IPS-20b (cell line): ENCODE data around the gene RIC3.

Experiments
- H3K27ac ChIP-seq: one replicate; pipeline ENCODE4 v1.5.1; 2013; ENCODE audit warnings: low read length
- H3K27me3 ChIP-seq: 2 replicates; pipeline ENCODE4 v1.6.1; 2013; ENCODE audit warnings: mild to moderate bottlenecking, low read length, inconsistent platforms; ENCODE audit not compliant: insufficient read depth
- H3K36me3 ChIP-seq: 2 replicates; pipeline ENCODE4 v1.6.1; 2013; ENCODE audit warnings: low read depth, mild to moderate bottlenecking, inconsistent platforms, low read length, moderate library complexity; ENCODE audit not compliant: insufficient read depth
- H3K4me1 ChIP-seq: 2 replicates; pipeline ENCODE4 v1.6.1; 2013; ENCODE audit warnings: mild to moderate bottlenecking, control low read depth, inconsistent platforms, low read length, moderate library complexity; ENCODE audit not compliant: insufficient read depth
- H3K4me3 ChIP-seq: 2 replicates; pipeline ENCODE4 v1.5.1; 2013; ENCODE audit warnings: mild to moderate bottlenecking, low read length, inconsistent platforms
- H3K9ac ChIP-seq: 2 replicates; pipeline ENCODE4 v1.6.1; 2013; ENCODE audit warnings: low read depth, mild to moderate bottlenecking, inconsistent platforms, low read length, moderate library complexity
- H3K9me3 ChIP-seq: 2 replicates; pipeline ENCODE4 v1.6.1; 2013; ENCODE audit warnings: mild to moderate bottlenecking, low read depth, low read length, inconsistent platforms; ENCODE audit not compliant: insufficient read depth

Gene RIC3

DNA sequence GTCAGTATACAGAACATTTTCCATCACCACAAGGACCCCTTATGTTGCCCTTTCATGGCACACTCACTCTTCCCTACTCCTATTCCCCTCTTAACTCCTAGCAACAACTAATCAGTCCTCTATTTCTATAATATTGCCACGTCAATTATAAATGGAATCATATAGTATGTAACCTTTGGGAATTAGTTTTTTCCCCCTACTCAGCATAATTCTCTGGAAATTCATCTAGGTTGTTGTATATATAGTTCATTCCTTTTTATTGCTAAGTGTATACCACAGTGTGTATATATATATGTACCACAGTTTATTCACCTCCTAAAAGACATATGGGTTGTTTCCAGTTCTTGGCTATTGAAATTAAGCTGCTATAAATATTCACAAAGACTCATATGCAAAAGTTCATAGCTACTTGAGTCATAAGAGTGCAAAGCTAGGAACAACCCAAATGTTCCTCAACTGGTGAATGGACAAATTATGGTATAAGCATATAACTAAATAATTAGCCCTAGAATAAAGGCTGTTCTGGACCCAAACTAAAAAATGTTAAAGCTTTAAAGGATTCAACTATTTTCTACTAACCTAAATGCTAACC, 46.6 kb downstream of the RIC3 start:
- Histone ChIP-seq H3K27ac (no peak overlapping the region), H3K9ac (no peak overlapping the region), H3K27me3 (no peaks in the 10 kb centered on the region), H3K9me3 (no peaks in the 10 kb centered on the region), H3K4me1 (no peaks in the 10 kb centered on the region), H3K36me3 (no peaks in the 10 kb centered on the region), H3K4me3 (no peak overlapping the region)

DNA sequence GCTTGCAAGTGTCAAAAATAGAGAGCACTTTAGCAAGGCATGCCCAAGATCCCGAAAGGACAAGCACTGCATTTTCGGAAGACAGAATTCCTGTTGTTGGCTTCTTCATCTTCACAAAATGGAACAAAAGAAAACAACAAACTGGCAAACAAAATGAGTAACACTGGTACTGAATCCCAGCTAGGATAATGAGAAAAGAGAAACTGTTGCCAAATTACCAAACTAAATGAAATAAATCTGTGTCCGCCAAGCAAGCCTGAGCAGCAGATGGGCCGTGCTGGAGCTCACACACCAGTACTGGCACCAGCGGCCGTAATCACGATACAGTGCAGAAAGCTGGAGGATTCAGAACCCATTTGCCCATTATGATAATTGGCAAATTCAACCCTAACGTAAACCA, 57.2 kb downstream of the RIC3 start:
- H3K9ac ChIP-seq = no peak overlapping the region
- no peak overlapping the region for H3K4me3 ChIP-seq
- H3K4me1 ChIP-seq = no peaks in the 10 kb centered on the region
- H3K27me3 ChIP-seq = no peaks in the 10 kb centered on the region
- H3K36me3 ChIP-seq = peaks cover 37% of the 10 kb centered on the region
- H3K27ac ChIP-seq = no peak overlapping the region
- no peaks in the 10 kb centered on the region for H3K9me3 ChIP-seq

DNA sequence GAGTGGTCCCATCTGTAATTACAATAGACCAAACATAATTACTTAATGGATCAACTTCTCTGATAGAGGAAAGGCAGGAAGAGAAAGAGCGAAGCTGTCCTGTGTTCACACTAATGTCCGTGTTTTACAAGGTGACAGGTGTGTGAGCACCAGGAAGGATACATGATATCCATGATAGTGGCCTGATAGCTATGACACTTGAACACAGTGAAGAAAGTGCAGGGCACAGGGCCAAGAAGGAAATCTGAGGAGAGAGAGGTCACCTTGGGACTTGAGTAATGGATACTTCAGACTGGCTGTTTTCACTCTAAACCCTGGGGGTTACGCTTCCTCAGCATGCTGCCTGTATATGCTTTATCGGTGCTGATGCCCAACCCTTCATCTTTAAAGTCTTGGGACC, 58.4 kb downstream of the RIC3 start:
- Histone ChIP-seq H3K4me3 (no peak overlapping the region), H3K4me1 (no peaks in the 10 kb centered on the region), H3K9ac (no peak overlapping the region), H3K27me3 (no peaks in the 10 kb centered on the region), H3K36me3 (peaks cover 49% of the 10 kb centered on the region), H3K27ac (no peak overlapping the region), H3K9me3 (no peaks in the 10 kb centered on the region)

DNA sequence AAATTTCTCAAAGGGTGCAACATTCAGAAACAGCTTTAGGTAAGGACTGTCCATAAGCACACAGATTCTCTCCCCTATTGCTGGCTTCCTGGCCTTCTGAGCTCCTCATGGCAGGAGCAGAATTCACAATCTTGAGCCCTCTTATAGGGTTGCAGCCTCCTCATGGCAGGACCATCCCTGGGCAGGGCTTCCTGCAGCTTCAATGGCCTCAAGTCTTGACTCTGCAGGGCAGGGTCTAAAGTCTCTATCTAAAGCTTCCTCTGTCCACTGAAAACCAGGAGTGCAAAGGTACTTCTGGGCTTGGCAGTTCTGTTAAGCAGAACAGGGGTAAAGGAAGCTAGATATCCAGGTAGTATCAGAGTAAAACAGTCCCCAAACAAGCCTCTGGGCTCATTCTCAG, 59.1 kb downstream of the RIC3 start:
- H3K9me3 ChIP-seq = no peaks in the 10 kb centered on the region
- peaks cover 57% of the 10 kb centered on the region for H3K36me3 ChIP-seq
- no peaks in the 10 kb centered on the region for H3K4me1 ChIP-seq
- no peak overlapping the region for H3K4me3 ChIP-seq
- H3K27ac ChIP-seq = no peak overlapping the region
- no peak overlapping the region for H3K9ac ChIP-seq
- H3K27me3 ChIP-seq = no peaks in the 10 kb centered on the region

DNA sequence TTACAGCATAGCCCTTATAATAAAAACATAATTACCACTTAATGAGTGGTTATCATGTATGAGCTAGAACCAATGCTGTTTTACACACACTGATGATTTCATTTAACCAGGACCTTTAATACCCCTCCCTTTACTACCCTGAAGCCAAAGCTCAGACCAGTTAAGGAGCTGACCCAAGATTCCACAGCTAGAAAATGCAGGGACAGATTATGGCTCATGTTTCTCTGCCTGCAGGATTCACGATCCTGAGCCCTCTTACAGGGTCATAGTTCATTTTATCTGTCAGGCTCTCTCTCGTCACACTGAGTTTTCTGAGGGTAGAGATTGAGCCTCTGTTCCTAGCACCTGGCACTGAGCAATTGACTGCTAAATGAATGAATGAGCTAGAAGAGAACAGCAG, 60.4 kb downstream of the RIC3 start:
- Histone ChIP-seq H3K9me3 (no peaks in the 10 kb centered on the region), H3K36me3 (peaks cover 68% of the 10 kb centered on the region), H3K9ac (no peak overlapping the region), H3K4me1 (no peaks in the 10 kb centered on the region), H3K27ac (no peak overlapping the region), H3K27me3 (no peaks in the 10 kb centered on the region), H3K4me3 (no peak overlapping the region)

DNA sequence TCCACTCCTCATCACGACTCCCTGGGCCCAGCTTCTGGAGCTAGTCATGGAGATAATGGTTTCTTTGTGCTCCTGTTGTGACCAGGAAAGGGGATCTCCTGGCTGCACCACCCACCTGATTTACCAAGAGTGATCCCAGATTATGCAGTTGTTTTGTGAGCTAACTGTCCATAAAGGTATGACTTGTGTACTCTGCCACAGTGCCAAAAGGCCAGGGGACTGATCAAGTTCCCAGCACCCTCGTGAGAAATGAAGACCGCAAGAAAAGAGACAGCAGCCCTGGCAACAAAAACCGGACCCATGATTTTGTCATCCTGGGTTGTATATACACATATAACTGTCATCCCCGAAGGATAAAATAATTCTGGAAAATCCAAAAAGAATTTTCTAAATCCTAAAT, 61.2 kb downstream of the RIC3 start:
- Histone ChIP-seq H3K27me3 (no peaks in the 10 kb centered on the region), H3K4me1 (no peaks in the 10 kb centered on the region), H3K9ac (no peak overlapping the region), H3K4me3 (no peak overlapping the region), H3K9me3 (no peaks in the 10 kb centered on the region), H3K27ac (no peak overlapping the region), H3K36me3 (peaks cover 73% of the 10 kb centered on the region)

DNA sequence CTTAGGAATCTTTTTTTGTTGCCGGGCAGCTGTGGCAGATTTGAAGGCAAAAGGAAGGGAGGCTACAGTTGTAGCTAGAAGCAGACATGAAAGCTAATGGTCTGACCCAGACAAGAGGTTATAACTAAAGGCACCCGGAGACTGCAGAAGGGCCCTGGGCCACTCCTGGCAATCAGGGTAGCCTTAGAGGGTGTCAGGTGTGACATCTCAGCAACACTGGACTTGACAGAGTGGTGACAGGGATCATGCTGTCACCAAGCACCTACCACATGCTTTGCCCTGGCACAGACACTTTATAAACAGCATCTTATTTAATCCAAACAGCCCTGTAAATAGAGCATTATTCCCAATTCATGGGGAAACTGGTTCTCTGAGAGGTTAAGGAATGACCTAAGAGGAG, 62.1 kb downstream of the RIC3 start:
- no peak overlapping the region for H3K4me3 ChIP-seq
- no peaks in the 10 kb centered on the region for H3K4me1 ChIP-seq
- H3K9me3 ChIP-seq = no peaks in the 10 kb centered on the region
- H3K9ac ChIP-seq = no peak overlapping the region
- H3K27ac ChIP-seq = no peak overlapping the region
- peaks cover 83% of the 10 kb centered on the region for H3K36me3 ChIP-seq
- H3K27me3 ChIP-seq = no peaks in the 10 kb centered on the region

DNA sequence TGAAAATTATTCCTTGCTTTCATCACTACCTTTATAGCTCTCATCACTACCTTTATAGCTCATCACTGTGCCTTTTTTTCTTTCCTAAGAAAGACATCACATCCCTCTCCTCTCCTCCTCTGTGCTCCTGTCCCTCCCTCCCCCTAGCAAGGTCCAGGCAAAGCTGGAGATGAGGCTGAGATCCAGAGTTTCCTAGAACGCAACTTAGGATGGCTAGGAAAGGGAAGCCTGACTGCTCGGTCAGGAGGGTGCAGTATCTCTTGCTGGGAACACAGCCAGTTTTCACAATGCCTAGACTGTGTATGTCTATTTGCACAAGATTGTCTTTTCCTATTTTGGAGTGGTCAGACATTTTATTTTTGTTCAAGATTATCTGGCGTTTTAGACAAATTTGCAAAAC, 63.2 kb downstream of the RIC3 start:
- Histone ChIP-seq H3K9ac (no peak overlapping the region), H3K27me3 (no peaks in the 10 kb centered on the region), H3K9me3 (no peaks in the 10 kb centered on the region), H3K36me3 (peaks cover 92% of the 10 kb centered on the region), H3K4me1 (no peaks in the 10 kb centered on the region), H3K4me3 (no peak overlapping the region), H3K27ac (no peak overlapping the region)

DNA sequence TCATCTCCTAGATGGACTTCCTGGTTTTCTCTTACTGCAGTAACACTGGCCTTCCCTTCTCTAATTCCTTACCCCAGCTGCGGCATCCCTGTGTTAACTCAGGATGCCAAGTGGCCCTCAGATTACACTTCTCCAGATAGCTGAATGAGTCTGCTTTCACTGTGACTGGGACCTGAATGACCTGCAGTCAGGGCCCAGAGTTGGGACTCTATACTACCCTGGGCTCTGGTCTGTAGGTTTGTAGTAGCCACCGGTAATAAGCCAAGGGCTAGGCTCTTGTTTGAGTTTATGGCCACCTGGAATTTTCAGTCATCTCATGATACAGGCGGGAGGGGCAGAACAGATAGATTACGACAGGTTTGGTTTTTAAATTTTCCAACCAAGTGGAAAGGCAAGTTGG, 63.7 kb downstream of the RIC3 start:
- Histone ChIP-seq H3K27me3 (no peaks in the 10 kb centered on the region), H3K9ac (no peak overlapping the region), H3K36me3 (peaks cover 92% of the 10 kb centered on the region), H3K4me1 (no peaks in the 10 kb centered on the region), H3K9me3 (no peaks in the 10 kb centered on the region), H3K4me3 (no peak overlapping the region), H3K27ac (no peak overlapping the region)

DNA sequence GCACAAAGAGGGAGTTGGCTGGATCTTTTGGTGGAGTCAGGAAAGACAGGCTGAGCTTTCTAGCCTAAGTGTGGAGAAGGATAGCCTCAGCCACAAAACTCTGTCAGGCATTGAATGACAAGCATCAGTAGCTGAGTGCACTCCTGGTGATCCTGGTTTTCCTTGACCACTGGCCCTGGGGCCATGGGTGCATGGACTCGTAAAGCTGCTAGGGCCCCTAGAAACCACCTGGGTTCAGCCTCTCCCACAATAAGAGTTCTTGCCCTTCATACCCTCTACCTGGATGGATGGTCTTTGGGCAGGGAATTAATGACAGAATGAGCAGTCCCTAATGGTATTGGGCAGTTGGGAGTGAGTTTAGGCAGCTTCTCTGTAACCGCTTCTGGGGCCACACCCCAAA, 64.9 kb downstream of the RIC3 start:
- H3K27ac ChIP-seq = no peak overlapping the region
- no peak overlapping the region for H3K4me3 ChIP-seq
- H3K36me3 ChIP-seq = peaks cover 85% of the 10 kb centered on the region
- no peaks in the 10 kb centered on the region for H3K9me3 ChIP-seq
- H3K9ac ChIP-seq = no peak overlapping the region
- H3K4me1 ChIP-seq = no peaks in the 10 kb centered on the region
- no peaks in the 10 kb centered on the region for H3K27me3 ChIP-seq

DNA sequence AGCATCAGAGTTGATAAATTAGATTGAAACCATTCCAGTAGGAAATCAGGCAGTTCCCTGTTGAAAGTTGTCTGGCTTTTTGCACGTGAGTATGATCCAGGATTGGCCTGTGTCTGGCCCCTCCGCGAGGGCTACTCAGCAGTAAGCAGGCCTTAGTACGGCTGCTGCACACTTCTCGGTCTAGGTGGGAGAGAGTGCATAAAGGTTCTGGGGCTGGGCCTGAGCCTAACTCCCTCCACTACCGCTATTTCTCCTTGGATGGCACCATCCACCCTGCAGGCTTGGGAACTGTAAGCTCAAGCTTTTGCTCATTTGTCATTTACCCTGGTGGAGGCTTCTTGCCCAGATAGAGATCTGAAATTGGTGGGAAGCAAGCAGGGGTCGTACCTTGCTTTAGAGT, 65.9 kb downstream of the RIC3 start:
- no peak overlapping the region for H3K9ac ChIP-seq
- H3K36me3 ChIP-seq = peaks cover 84% of the 10 kb centered on the region
- H3K27me3 ChIP-seq = no peaks in the 10 kb centered on the region
- no peaks in the 10 kb centered on the region for H3K4me1 ChIP-seq
- H3K9me3 ChIP-seq = no peaks in the 10 kb centered on the region
- H3K4me3 ChIP-seq = no peak overlapping the region
- no peak overlapping the region for H3K27ac ChIP-seq

DNA sequence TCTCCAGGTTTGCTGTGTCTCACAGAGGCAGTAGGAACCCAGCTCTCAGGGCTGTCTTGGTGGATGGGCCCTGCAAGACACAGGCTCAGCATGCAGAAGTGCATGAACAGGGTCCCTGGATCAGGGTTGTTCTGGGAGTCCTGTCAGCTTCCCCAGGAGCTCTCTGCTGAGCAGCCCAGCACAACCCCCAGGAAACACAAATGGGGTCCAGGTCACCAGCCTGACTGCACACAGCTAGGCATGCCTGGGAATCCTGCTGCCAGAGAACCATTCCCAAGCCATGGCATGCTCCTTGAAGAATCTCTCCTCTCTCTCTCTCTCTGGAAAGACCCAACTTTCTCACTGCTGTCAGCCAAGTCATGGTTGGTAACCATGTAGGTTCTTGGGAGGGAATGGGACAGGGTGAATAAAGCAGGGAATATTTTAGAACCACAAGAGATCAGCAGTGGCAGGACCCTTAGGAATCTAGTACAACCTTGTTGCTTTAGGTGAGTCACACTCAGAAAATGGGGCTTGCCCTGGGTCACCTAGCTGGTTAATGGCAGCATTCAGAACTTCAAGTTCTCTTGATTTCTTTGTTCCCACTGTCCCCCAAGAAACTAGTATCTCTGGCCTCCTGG, 66.4 kb downstream of the RIC3 start:
- H3K4me1 ChIP-seq = no peaks in the 10 kb centered on the region
- no peak overlapping the region for H3K27ac ChIP-seq
- H3K36me3 ChIP-seq = peaks cover 84% of the 10 kb centered on the region
- H3K9ac ChIP-seq = no peak overlapping the region
- no peak overlapping the region for H3K4me3 ChIP-seq
- H3K9me3 ChIP-seq = no peaks in the 10 kb centered on the region
- H3K27me3 ChIP-seq = no peaks in the 10 kb centered on the region
